Stimulated activated CD4-positive, alpha-beta T cell treated with anti-CD3 and anti-CD28 coated beads, Interleukin-15, amount 100 ng/mL, for 24 hours (primary cell): ENCODE data around the gene LBH.
A peak's percentile ranks its signal among the peaks of the same experiment; 100 is the strongest.

Experiments
- DNase-seq: peaks from one replicate; pipeline ENCODE4 v3.0.0-alpha.2; 2020

The LBH gene

GRCh38 chr2:30278419-30278818 lies 47.1 kb downstream of the LBH start:
- no peak for DNase-seq

- DNase-seq, result no peak
These were observed 49.5 kb downstream of the LBH start for GRCh38 chr2:30280596-30281434.

GRCh38 chr2:30282081-30282480 lies 50.7 kb downstream of the LBH start:
- no peak for DNase-seq

GRCh38 chr2:30282721-30283120 lies 51.4 kb downstream of the LBH start:
- DNase-seq, result no peak

- no peak for DNase-seq
These were observed 52.7 kb downstream of the LBH start for GRCh38 chr2:30283931-30284565.

- DNase-seq, result no peak
These were observed 54.4 kb downstream of the LBH start for GRCh38 chr2:30285758-30286157.

GRCh38 chr2:30287190-30287840 lies 56.0 kb downstream of the LBH start:
- no peak for DNase-seq

GRCh38 chr2:30287857-30288513 lies 56.7 kb downstream of the LBH start:
- DNase-seq, result no peak

- DNase-seq, result no peak
These were observed 57.2 kb downstream of the LBH start for GRCh38 chr2:30288561-30288960.

GRCh38 chr2:30293303-30293921 lies 62.1 kb downstream of the LBH start:
- DNase-seq, result no peak

- no peak for DNase-seq
These were observed 62.8 kb downstream of the LBH start for GRCh38 chr2:30294133-30294532.

GRCh38 chr2:30296496-30296895 lies 65.2 kb downstream of the LBH start:
- no peak for DNase-seq

GRCh38 chr2:30298302-30298701 lies 67.0 kb downstream of the LBH start:
- DNase-seq, result no peak

GRCh38 chr2:30300122-30300455 lies 68.8 kb downstream of the LBH start:
- DNase-seq, result no peak

GRCh38 chr2:30300456-30301221 lies 69.3 kb downstream of the LBH start:
- DNase-seq, result no peak

- no peak for DNase-seq
These were observed 70.2 kb downstream of the LBH start for GRCh38 chr2:30301551-30301950.

GRCh38 chr2:30302566-30302965 lies 71.2 kb downstream of the LBH start:
- no peak for DNase-seq

- DNase-seq, result no peak
These were observed 71.8 kb downstream of the LBH start for GRCh38 chr2:30303095-30303494.

GRCh38 chr2:30305235-30305634 lies 73.9 kb downstream of the LBH start:
- peak; percentile 21 for DNase-seq

- DNase-seq, result peak; percentile 31
These were observed 75.2 kb downstream of the LBH start for GRCh38 chr2:30306522-30306921.

- DNase-seq, result no peak
These were observed 76.9 kb downstream of the LBH start for GRCh38 chr2:30308280-30308679.
